ENCODE results near the gene L1TD1. TPM values are rescaled to one million over a fixed set of nuclear protein-coding genes. Genes with fewer than 3 reads are reported as not detected.
A peak's percentile ranks its signal among the peaks of the same experiment; 100 is the strongest.
"Not testable (repeated sequence)": the region's sequence is repeated elsewhere in the genome, so short reads cannot be mapped to it uniquely, and the experiment has no call there.

The L1TD1 gene
- total and polyA plus RNA-seq, 4 experiments from 2014 or later: not detected

GRCh38 chr1:62177621-62178020 is 17.0 kb upstream of the L1TD1 start:
- Mint-ChIP-seq H3K36me3 (no peaks in the 10 kb centered on the region), H3K27me3 (peaks cover 0 to 5% of the 10 kb centered on the region in 2 donors), H3K27ac (no peak overlapping the region), H3K9me3 (no peaks in the 10 kb centered on the region), H3K4me1 (no peaks in the 10 kb centered on the region), H3K4me3 (no peak overlapping the region)
- intact Hi-C loops (cut with micrococcal nuclease): no loop called here
- Histone ChIP-seq H3K27ac (ENCODE audit: low read depth, low read length) (no peak overlapping the region), H3K27me3 (ENCODE audit: insufficient read depth, low read length) (no peaks in the 10 kb centered on the region), H3K36me3 (ENCODE audit: insufficient read depth, low read length) (no peaks in the 10 kb centered on the region), H3K4me1 (ENCODE audit: insufficient read depth, low read length) (no peaks in the 10 kb centered on the region), H3K9me3 (ENCODE audit: control insufficient read depth in 1 of 2, low read length in 2 of 2) (no peaks in the 10 kb centered on the region), H3K4me3 (ENCODE audit: low read length in 2 of 2) (no peak overlapping the region)
- no peak for DNase-seq
- POLR2A ChIA-PET (ENCODE audit: partially characterized antibody): no interaction called here
- CTCF ChIA-PET (ENCODE audit: partially characterized antibody): no interaction called here

- H3K9me3 ChIP-seq (ENCODE audit: control insufficient read depth in 1 of 2, low read length in 2 of 2): no peaks in the 10 kb centered on the region
- no peak for DNase-seq
- Mint-ChIP-seq H3K27ac (no peak overlapping the region), H3K4me3 (no peak overlapping the region), H3K4me1 (no peaks in the 10 kb centered on the region), H3K9me3 (no peaks in the 10 kb centered on the region), H3K36me3 (no peaks in the 10 kb centered on the region), H3K27me3 (peaks cover 3 to 7% of the 10 kb centered on the region in 2 donors)
- H3K4me3 ChIP-seq (ENCODE audit: low read length in 2 of 2): no peak overlapping the region
- ChIA-PET CTCF (ENCODE audit: partially characterized antibody) (interaction anchor here (2.2 kb wide), 1 partner anchor 228 kb away, joined by 7 read pairs; no protein-coding TSS in a partner anchor), POLR2A (ENCODE audit: partially characterized antibody) (no interaction called here)
- H3K4me1 ChIP-seq (ENCODE audit: insufficient read depth, low read length): no peaks in the 10 kb centered on the region
- no peaks in the 10 kb centered on the region for H3K27me3 ChIP-seq (ENCODE audit: insufficient read depth, low read length)
- H3K27ac ChIP-seq (ENCODE audit: low read depth, low read length): no peak overlapping the region
- H3K36me3 ChIP-seq (ENCODE audit: insufficient read depth, low read length): no peaks in the 10 kb centered on the region
- intact Hi-C loops (cut with micrococcal nuclease): no loop called here
Measured at GRCh38 chr1:62178372-62178771, 16.3 kb upstream of the L1TD1 start.

GRCh38 chr1:62180054-62180453 is 14.6 kb upstream of the L1TD1 start:
- H3K27ac ChIP-seq (ENCODE audit: low read depth, low read length); DNase-seq; H3K4me1 ChIP-seq (ENCODE audit: insufficient read depth, low read length); H3K27ac Mint-ChIP-seq; H3K27me3 Mint-ChIP-seq; POLR2A ChIA-PET (ENCODE audit: partially characterized antibody); H3K9me3 ChIP-seq (ENCODE audit: control insufficient read depth in 1 of 2, low read length in 2 of 2); H3K36me3 Mint-ChIP-seq; H3K9me3 Mint-ChIP-seq; H3K36me3 ChIP-seq (ENCODE audit: insufficient read depth, low read length); H3K4me3 ChIP-seq (ENCODE audit: low read length in 2 of 2); intact Hi-C loops (cut with micrococcal nuclease); H3K4me1 Mint-ChIP-seq; H3K27me3 ChIP-seq (ENCODE audit: insufficient read depth, low read length); H3K4me3 Mint-ChIP-seq: not testable (repeated sequence)
- CTCF ChIA-PET (ENCODE audit: partially characterized antibody): interaction anchor here (2.2 kb wide), 1 partner anchor 226 kb away, joined by 7 read pairs; no protein-coding TSS in a partner anchor

- Mint-ChIP-seq H3K36me3 (no peaks in the 10 kb centered on the region), H3K9me3 (no peaks in the 10 kb centered on the region), H3K4me1 (no peaks in the 10 kb centered on the region), H3K27me3 (peaks cover 3 to 7% of the 10 kb centered on the region in 2 donors), H3K4me3 (no peak overlapping the region), H3K27ac (no peak overlapping the region)
- intact Hi-C loops (cut with micrococcal nuclease): no loop called here
- H3K27ac ChIP-seq (ENCODE audit: low read depth, low read length): no peak overlapping the region
- ChIA-PET CTCF (ENCODE audit: partially characterized antibody) (interaction anchor here (1.4 kb wide), 1 partner anchor 565 kb away, joined by 3 read pairs; no protein-coding TSS in a partner anchor), POLR2A (ENCODE audit: partially characterized antibody) (no interaction called here)
- H3K4me1 ChIP-seq (ENCODE audit: insufficient read depth, low read length): no peaks in the 10 kb centered on the region
- no peak overlapping the region for H3K4me3 ChIP-seq (ENCODE audit: low read length in 2 of 2)
- H3K36me3 ChIP-seq (ENCODE audit: insufficient read depth, low read length): no peaks in the 10 kb centered on the region
- no peak for DNase-seq
- no peaks in the 10 kb centered on the region for H3K9me3 ChIP-seq (ENCODE audit: control insufficient read depth in 1 of 2, low read length in 2 of 2)
- H3K27me3 ChIP-seq (ENCODE audit: insufficient read depth, low read length): no peaks in the 10 kb centered on the region
Measured at GRCh38 chr1:62180639-62181038, 14.0 kb upstream of the L1TD1 start.

GRCh38 chr1:62181532-62181931 is 13.1 kb upstream of the L1TD1 start:
- Histone ChIP-seq H3K4me1 (ENCODE audit: insufficient read depth, low read length) (no peaks in the 10 kb centered on the region), H3K36me3 (ENCODE audit: insufficient read depth, low read length) (no peaks in the 10 kb centered on the region), H3K27ac (ENCODE audit: low read depth, low read length) (no peak overlapping the region), H3K9me3 (ENCODE audit: control insufficient read depth in 1 of 2, low read length in 2 of 2) (no peaks in the 10 kb centered on the region), H3K27me3 (ENCODE audit: insufficient read depth, low read length) (no peaks in the 10 kb centered on the region), H3K4me3 (ENCODE audit: low read length in 2 of 2) (no peak overlapping the region)
- Mint-ChIP-seq H3K27me3 (peaks cover 3 to 7% of the 10 kb centered on the region in 2 donors), H3K4me1 (no peaks in the 10 kb centered on the region), H3K27ac (peak overlapping the region in 1 of 7 donors; percentile 18), H3K36me3 (no peaks in the 10 kb centered on the region), H3K9me3 (no peaks in the 10 kb centered on the region), H3K4me3 (no peak overlapping the region)
- ChIA-PET CTCF (ENCODE audit: partially characterized antibody) (interaction anchor here (1.4 kb wide), 1 partner anchor 564 kb away, joined by 3 read pairs; no protein-coding TSS in a partner anchor), POLR2A (ENCODE audit: partially characterized antibody) (no interaction called here)
- DNase-seq: no peak
- intact Hi-C loops (cut with micrococcal nuclease): no loop called here

- intact Hi-C loops (cut with micrococcal nuclease); H3K4me1 ChIP-seq (ENCODE audit: insufficient read depth, low read length); H3K4me1 Mint-ChIP-seq; H3K9me3 Mint-ChIP-seq; H3K4me3 ChIP-seq (ENCODE audit: low read length in 2 of 2); H3K27ac Mint-ChIP-seq; H3K27me3 ChIP-seq (ENCODE audit: insufficient read depth, low read length); POLR2A ChIA-PET (ENCODE audit: partially characterized antibody); H3K9me3 ChIP-seq (ENCODE audit: control insufficient read depth in 1 of 2, low read length in 2 of 2); H3K36me3 ChIP-seq (ENCODE audit: insufficient read depth, low read length); H3K4me3 Mint-ChIP-seq; H3K36me3 Mint-ChIP-seq; DNase-seq; H3K27me3 Mint-ChIP-seq; H3K27ac ChIP-seq (ENCODE audit: low read depth, low read length): not testable (repeated sequence)
- CTCF ChIA-PET (ENCODE audit: partially characterized antibody): interaction anchor here (1.4 kb wide), 1 partner anchor 563 kb away, joined by 3 read pairs; no protein-coding TSS in a partner anchor
Measured at GRCh38 chr1:62182157-62182556, 12.5 kb upstream of the L1TD1 start.

DNA sequence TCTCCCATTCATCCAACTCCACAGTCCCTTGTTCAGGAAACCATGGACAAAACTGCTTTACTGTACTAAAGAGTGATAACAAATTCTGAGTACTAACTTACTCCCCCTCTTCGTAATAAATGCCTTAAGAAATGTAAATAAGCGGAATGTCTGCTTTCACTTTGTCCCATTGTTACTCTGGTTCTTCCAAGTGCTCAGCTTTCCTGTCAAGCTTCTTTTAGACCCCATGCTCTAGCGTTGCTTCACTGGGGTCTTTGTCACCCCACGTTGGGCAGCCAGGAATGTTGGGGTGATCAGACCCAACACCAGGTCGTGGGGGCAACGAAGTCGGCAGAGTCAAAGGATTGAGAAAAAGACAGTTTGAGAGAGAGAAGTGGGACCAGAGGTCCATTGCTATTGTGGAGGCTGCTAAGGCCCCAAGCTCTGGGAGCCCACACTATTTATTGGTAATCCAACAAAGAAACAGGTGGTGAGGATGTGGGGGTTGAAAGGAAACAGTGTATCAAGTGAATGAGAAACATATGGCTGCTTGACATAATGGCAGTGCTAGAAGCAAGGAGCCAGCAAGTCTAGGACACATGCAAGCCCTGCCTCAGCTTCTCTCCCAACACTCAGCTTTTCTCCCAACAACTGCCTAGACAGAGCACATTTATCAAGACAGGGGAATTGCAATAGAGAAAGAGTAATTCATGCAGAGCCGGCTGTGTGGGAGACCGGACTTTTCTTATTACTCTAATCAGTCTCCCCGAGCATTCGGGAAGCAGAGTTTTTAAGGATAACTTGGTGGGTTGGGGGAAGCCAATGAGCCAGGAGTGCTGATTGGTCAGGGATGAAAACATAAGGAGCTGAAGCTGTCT is 11.3 kb upstream of the L1TD1 start:
- DNase-seq; H3K27me3 ChIP-seq (ENCODE audit: insufficient read depth, low read length); H3K36me3 ChIP-seq (ENCODE audit: insufficient read depth, low read length); intact Hi-C loops (cut with micrococcal nuclease); H3K4me1 ChIP-seq (ENCODE audit: insufficient read depth, low read length); H3K27me3 Mint-ChIP-seq; H3K36me3 Mint-ChIP-seq; H3K4me1 Mint-ChIP-seq; H3K9me3 ChIP-seq (ENCODE audit: control insufficient read depth in 1 of 2, low read length in 2 of 2); H3K4me3 ChIP-seq (ENCODE audit: low read length in 2 of 2); H3K9me3 Mint-ChIP-seq; H3K27ac ChIP-seq (ENCODE audit: low read depth, low read length); H3K4me3 Mint-ChIP-seq; POLR2A ChIA-PET (ENCODE audit: partially characterized antibody): not testable (repeated sequence)
- CTCF ChIA-PET (ENCODE audit: partially characterized antibody): interaction anchor here (0.9 to 2.1 kb wide), 4 partner anchors 8 to 563 kb away, joined by 3 to 13 read pairs (median 3); no protein-coding TSS in a partner anchor
- peak overlapping the region in 1 of 7 donors; percentile 32 for H3K27ac Mint-ChIP-seq

Measured in CD4-positive, alpha-beta memory T cell (primary cell).